Measurements from ENCODE around the gene BACH2. TPM values are rescaled to one million over a fixed set of nuclear protein-coding genes. Genes with fewer than 3 reads are reported as not detected.

The BACH2 gene
- 19.6 TPM for polyA plus RNA-seq (2012; ENCODE audit: insufficient read length, low read depth)

- TF ChIP-seq TAF1 (IDR thresholded peaks at IDR 0.05; ENCODE audit: borderline replicate concordance, insufficient read depth, low read length) = peak; percentile 94
- TF ChIP-seq SIN3A (IDR thresholded peaks at IDR 0.05; ENCODE audit: borderline replicate concordance, insufficient read depth, low read length) = peak; percentile 98
- peak; percentile 18 to 42; a peak in 2 of 4 replicates for TF ChIP-seq REST (IDR thresholded peaks at IDR 0.05; ENCODE audit: insufficient read depth in 1 of 2, low read depth in 2 of 2, low read length in 2 of 2)
- peak; percentile 76 for TF ChIP-seq FOXP2 (optimal IDR thresholded peaks at IDR 0.05; ENCODE audit: borderline replicate concordance, extremely low read depth, extremely low read length, insufficient read depth)
- TF ChIP-seq POLR2AphosphoS5 (IDR thresholded peaks at IDR 0.05; ENCODE audit: low read depth, low read length) = peak; percentile 73
These were observed at the start of gene BACH2 for GRCh38 chr6:90296341-90297114. TSS of gene BACH2 (minus strand) at chr6:90296843. CDS start at chr6:90008844, 287,999 bp downstream.

- TF ChIP-seq FOXP2 (optimal IDR thresholded peaks at IDR 0.05; ENCODE audit: borderline replicate concordance, extremely low read depth, extremely low read length, insufficient read depth) = no peak
- TF ChIP-seq POLR2AphosphoS5 (IDR thresholded peaks at IDR 0.05; ENCODE audit: low read depth, low read length) = no peak
- no peak for TF ChIP-seq REST (IDR thresholded peaks at IDR 0.05; ENCODE audit: insufficient read depth in 1 of 2, low read depth in 2 of 2, low read length in 2 of 2)
- no peak for TF ChIP-seq TAF1 (IDR thresholded peaks at IDR 0.05; ENCODE audit: borderline replicate concordance, insufficient read depth, low read length)
These were observed 46.9 kb upstream of the BACH2 start for GRCh38 chr6:90343576-90343975.

DNA sequence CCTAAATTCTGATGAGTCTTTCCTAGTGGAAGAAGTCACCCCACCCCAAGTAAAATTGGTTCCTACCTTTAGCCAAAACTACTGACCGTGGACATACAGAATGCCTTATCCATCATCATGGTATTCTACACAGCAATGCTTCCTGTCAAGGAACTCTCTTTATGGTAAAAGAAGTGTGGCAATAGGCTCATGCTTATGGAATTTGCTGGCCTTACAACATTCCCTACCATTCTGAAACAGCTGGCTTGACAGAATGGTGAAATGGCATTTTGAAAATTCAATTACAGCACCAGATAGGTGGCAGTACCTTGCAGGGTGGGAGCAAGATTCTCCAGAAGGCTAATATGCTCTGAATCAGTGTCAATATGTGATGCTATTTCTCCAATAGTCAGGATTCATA lies 41.8 kb upstream of the BACH2 start:
- TF ChIP-seq POLR2AphosphoS5 (IDR thresholded peaks at IDR 0.05; ENCODE audit: low read depth, low read length) = no peak
- TF ChIP-seq TAF1 (IDR thresholded peaks at IDR 0.05; ENCODE audit: borderline replicate concordance, insufficient read depth, low read length) = no peak
- TF ChIP-seq REST (IDR thresholded peaks at IDR 0.05; ENCODE audit: insufficient read depth in 1 of 2, low read depth in 2 of 2, low read length in 2 of 2) = no peak
- TF ChIP-seq SIN3A (IDR thresholded peaks at IDR 0.05; ENCODE audit: borderline replicate concordance, insufficient read depth, low read length) = no peak
- no peak for TF ChIP-seq FOXP2 (optimal IDR thresholded peaks at IDR 0.05; ENCODE audit: borderline replicate concordance, extremely low read depth, extremely low read length, insufficient read depth)

DNA sequence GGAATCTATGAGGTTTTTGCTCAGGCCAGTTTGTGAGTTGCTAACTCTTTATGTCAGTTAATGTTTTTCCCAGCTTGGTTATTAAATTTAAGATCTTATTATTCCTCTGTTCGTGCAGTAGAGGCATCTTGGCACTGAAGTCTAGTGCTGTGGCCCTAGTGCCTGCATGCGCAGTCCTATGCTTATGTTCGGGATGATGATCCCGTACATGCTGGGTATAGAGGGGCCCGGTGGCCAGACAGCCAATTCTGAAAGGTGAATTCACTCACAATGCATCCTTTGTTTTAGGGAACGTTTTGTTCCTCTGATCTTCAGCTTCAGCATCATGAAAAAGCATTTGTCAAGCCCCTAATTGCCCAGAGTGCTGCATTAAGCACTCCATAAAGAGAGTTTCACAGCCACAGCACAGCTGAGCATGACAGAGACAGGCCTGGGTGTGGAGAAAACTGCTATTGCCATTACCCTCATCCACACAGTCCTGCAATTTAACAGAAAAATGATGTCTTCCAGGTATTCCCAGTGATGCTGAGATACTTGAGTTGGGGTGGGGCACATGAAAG lies 39.8 kb upstream of the BACH2 start:
- no peak for TF ChIP-seq POLR2AphosphoS5 (IDR thresholded peaks at IDR 0.05; ENCODE audit: low read depth, low read length)
- no peak for TF ChIP-seq FOXP2 (optimal IDR thresholded peaks at IDR 0.05; ENCODE audit: borderline replicate concordance, extremely low read depth, extremely low read length, insufficient read depth)
- TF ChIP-seq SIN3A (IDR thresholded peaks at IDR 0.05; ENCODE audit: borderline replicate concordance, insufficient read depth, low read length) = no peak
- TF ChIP-seq REST (IDR thresholded peaks at IDR 0.05; ENCODE audit: insufficient read depth in 1 of 2, low read depth in 2 of 2, low read length in 2 of 2) = no peak
- TF ChIP-seq TAF1 (IDR thresholded peaks at IDR 0.05; ENCODE audit: borderline replicate concordance, insufficient read depth, low read length) = no peak

Measured in PFSK-1 (cell line).